ENCODE data around the gene RABGAP1. TPM values are rescaled to one million over a fixed set of nuclear protein-coding genes. Genes with fewer than 3 reads are reported as not detected.

The RABGAP1 gene
- total RNA-seq, 1 experiment from 2014 or later, result 55.4 TPM

GRCh38 chr9:123064716-123065115, 123.9 kb downstream of the RABGAP1 start:
- no peaks in the 10 kb centered on the region for H3K9me3 ChIP-seq
- no peaks in the 10 kb centered on the region for H3K4me1 Mint-ChIP-seq (ENCODE audit: low read depth, unreplicated experiment)
- POLR2A ChIA-PET, result no interaction called here
- intact Hi-C loops (cut with micrococcal nuclease; ENCODE audit: unreplicated experiment), result no loop called here
- H3K9me3 Mint-ChIP-seq (ENCODE audit: unreplicated experiment), result no peaks in the 10 kb centered on the region
- CTCF ChIA-PET, result no interaction called here
- BruUV-seq (replicated peaks), result no TSS peak
- H3K36me3 Mint-ChIP-seq (ENCODE audit: insufficient read depth, unreplicated experiment), result peaks cover 42% of the 10 kb centered on the region
- no peak for TF ChIP-seq CTCF (IDR thresholded peaks at IDR 0.05; ENCODE audit: insufficient read depth in 1 of 2, low read depth in 1 of 2, low read length in 1 of 2, severe bottlenecking in 1 of 2, unreplicated experiment in 1 of 2)
- H3K4me1 ChIP-seq, result no peaks in the 10 kb centered on the region
- H3K4me3 Mint-ChIP-seq (ENCODE audit: unreplicated experiment), result no peak overlapping the region
- no peak overlapping the region for H3K4me3 ChIP-seq (ENCODE audit: low read depth, low read length)
- H3K27ac Mint-ChIP-seq (ENCODE audit: unreplicated experiment), result no peak overlapping the region
- no peak for DNase-seq
- H3K27me3 ChIP-seq (replicated peaks; ENCODE audit: control insufficient read depth, insufficient read depth, low read length), result no peaks in the 10 kb centered on the region
- 0 out of 2 replicates have a peak, but pooled peaks cover 1% of the 10 kb centered on the region for H3K36me3 ChIP-seq (ENCODE audit: control insufficient read depth, insufficient read depth, low read length)
- no peaks in the 10 kb centered on the region for H3K27me3 Mint-ChIP-seq (ENCODE audit: insufficient read depth, unreplicated experiment)

GRCh38 chr9:123065196-123065595, 124.4 kb downstream of the RABGAP1 start:
- no peaks in the 10 kb centered on the region for H3K4me1 ChIP-seq
- ChIA-PET CTCF (no interaction called here), POLR2A (no interaction called here)
- H3K27me3 Mint-ChIP-seq (ENCODE audit: insufficient read depth, unreplicated experiment), result no peaks in the 10 kb centered on the region
- no peak for DNase-seq
- TF ChIP-seq CTCF (IDR thresholded peaks at IDR 0.05; ENCODE audit: insufficient read depth in 1 of 2, low read depth in 1 of 2, low read length in 1 of 2, severe bottlenecking in 1 of 2, unreplicated experiment in 1 of 2), result no peak
- no peaks in the 10 kb centered on the region for H3K4me1 Mint-ChIP-seq (ENCODE audit: low read depth, unreplicated experiment)
- peaks cover 45% of the 10 kb centered on the region for H3K36me3 Mint-ChIP-seq (ENCODE audit: insufficient read depth, unreplicated experiment)
- no peaks in the 10 kb centered on the region for H3K9me3 ChIP-seq
- peaks cover 1% of the 10 kb centered on the region; the same call in 1 of the 2 replicates for H3K36me3 ChIP-seq (ENCODE audit: control insufficient read depth, insufficient read depth, low read length)
- no TSS peak for BruUV-seq (replicated peaks)
- intact Hi-C loops (cut with micrococcal nuclease; ENCODE audit: unreplicated experiment), result no loop called here
- H3K4me3 Mint-ChIP-seq (ENCODE audit: unreplicated experiment), result no peak overlapping the region
- H3K27me3 ChIP-seq (replicated peaks; ENCODE audit: control insufficient read depth, insufficient read depth, low read length), result no peaks in the 10 kb centered on the region
- no peak overlapping the region for H3K27ac Mint-ChIP-seq (ENCODE audit: unreplicated experiment)
- no peaks in the 10 kb centered on the region for H3K9me3 Mint-ChIP-seq (ENCODE audit: unreplicated experiment)
- H3K4me3 ChIP-seq (ENCODE audit: low read depth, low read length), result no peak overlapping the region

- no peak overlapping the region for H3K27ac Mint-ChIP-seq (ENCODE audit: unreplicated experiment)
These were observed 126.3 kb downstream of the RABGAP1 start for GRCh38 chr9:123067136-123067535.

More at GRCh38 chr9:123067136-123067535, 126.3 kb downstream of the RABGAP1 start:
- DNase-seq, result no peak
- Histone ChIP-seq H3K9me3 (no peaks in the 10 kb centered on the region), H3K27me3 (replicated peaks; ENCODE audit: control insufficient read depth, insufficient read depth, low read length) (no peaks in the 10 kb centered on the region), H3K4me3 (ENCODE audit: low read depth, low read length) (no peak overlapping the region), H3K36me3 (ENCODE audit: control insufficient read depth, insufficient read depth, low read length) (peaks cover 1% of the 10 kb centered on the region; the same call in 1 of the 2 replicates), H3K4me1 (no peaks in the 10 kb centered on the region)
- Mint-ChIP-seq H3K4me1 (ENCODE audit: low read depth, unreplicated experiment) (no peaks in the 10 kb centered on the region), H3K36me3 (ENCODE audit: insufficient read depth, unreplicated experiment) (peaks cover 62% of the 10 kb centered on the region), H3K4me3 (ENCODE audit: unreplicated experiment) (no peak overlapping the region), H3K27me3 (ENCODE audit: insufficient read depth, unreplicated experiment) (no peaks in the 10 kb centered on the region), H3K9me3 (ENCODE audit: unreplicated experiment) (no peaks in the 10 kb centered on the region)
- CTCF ChIA-PET, result no interaction called here
- POLR2A ChIA-PET, result no interaction called here
- BruUV-seq (replicated peaks), result no TSS peak
- TF ChIP-seq CTCF (IDR thresholded peaks at IDR 0.05; ENCODE audit: insufficient read depth in 1 of 2, low read depth in 1 of 2, low read length in 1 of 2, severe bottlenecking in 1 of 2, unreplicated experiment in 1 of 2), result no peak
- intact Hi-C loops (cut with micrococcal nuclease; ENCODE audit: unreplicated experiment), result no loop called here
